ENCODE measurements around the gene LENG1.

Gene LENG1

GRCh38 chr19:54129617-54129996 lies 29.9 kb downstream of the LENG1 start:
- H3K36me3 ChIP-seq (ENCODE audit: control insufficient read depth in 2 of 2, insufficient read depth in 2 of 2, low read length in 2 of 2) = peaks cover 37 to 43% of the 10 kb centered on the region in 2 donors
- H3K9ac ChIP-seq (ENCODE audit: low read depth in 1 of 2, low read length in 2 of 2) = no peak overlapping the region
- no peaks in the 10 kb centered on the region for H3K27me3 ChIP-seq (ENCODE audit: control insufficient read depth in 2 of 2, insufficient read depth in 2 of 2, low read length in 2 of 2)
- H3K4me1 ChIP-seq (ENCODE audit: control insufficient read depth in 2 of 2, insufficient read depth in 2 of 2, low read length in 2 of 2) = no peaks in the 10 kb centered on the region
- no peak overlapping the region for H3K4me3 ChIP-seq (ENCODE audit: low read length in 2 of 2)
- H3K27ac ChIP-seq (ENCODE audit: low read depth in 2 of 2, low read length in 2 of 2) = no peak overlapping the region
- no peaks in the 10 kb centered on the region for H3K9me3 ChIP-seq (ENCODE audit: control insufficient read depth in 2 of 2, low read length in 2 of 2)

GRCh38 chr19:54128796-54129616 lies 30.5 kb downstream of the LENG1 start:
- Histone ChIP-seq H3K4me3 (ENCODE audit: low read length in 2 of 2) (no peak overlapping the region), H3K4me1 (ENCODE audit: control insufficient read depth in 2 of 2, insufficient read depth in 2 of 2, low read length in 2 of 2) (no peaks in the 10 kb centered on the region), H3K9ac (ENCODE audit: low read depth in 1 of 2, low read length in 2 of 2) (no peak overlapping the region), H3K27me3 (ENCODE audit: control insufficient read depth in 2 of 2, insufficient read depth in 2 of 2, low read length in 2 of 2) (no peaks in the 10 kb centered on the region), H3K36me3 (ENCODE audit: control insufficient read depth in 2 of 2, insufficient read depth in 2 of 2, low read length in 2 of 2) (peaks cover 39 to 48% of the 10 kb centered on the region in 2 donors), H3K27ac (ENCODE audit: low read depth in 2 of 2, low read length in 2 of 2) (no peak overlapping the region), H3K9me3 (ENCODE audit: control insufficient read depth in 2 of 2, low read length in 2 of 2) (no peaks in the 10 kb centered on the region)

- Histone ChIP-seq H3K27me3 (ENCODE audit: control insufficient read depth in 2 of 2, insufficient read depth in 2 of 2, low read length in 2 of 2) (no peaks in the 10 kb centered on the region), H3K4me3 (ENCODE audit: low read length in 2 of 2) (no peak overlapping the region), H3K27ac (ENCODE audit: low read depth in 2 of 2, low read length in 2 of 2) (no peak overlapping the region), H3K4me1 (ENCODE audit: control insufficient read depth in 2 of 2, insufficient read depth in 2 of 2, low read length in 2 of 2) (no peaks in the 10 kb centered on the region), H3K9me3 (ENCODE audit: control insufficient read depth in 2 of 2, low read length in 2 of 2) (no peaks in the 10 kb centered on the region), H3K36me3 (ENCODE audit: control insufficient read depth in 2 of 2, insufficient read depth in 2 of 2, low read length in 2 of 2) (peaks cover 45 to 54% of the 10 kb centered on the region in 2 donors), H3K9ac (ENCODE audit: low read depth in 1 of 2, low read length in 2 of 2) (no peak overlapping the region)
These were observed 31.1 kb downstream of the LENG1 start for GRCh38 chr19:54128441-54128725.

- Histone ChIP-seq H3K9me3 (ENCODE audit: control insufficient read depth in 2 of 2, low read length in 2 of 2) (no peaks in the 10 kb centered on the region), H3K27me3 (ENCODE audit: control insufficient read depth in 2 of 2, insufficient read depth in 2 of 2, low read length in 2 of 2) (no peaks in the 10 kb centered on the region), H3K27ac (ENCODE audit: low read depth in 2 of 2, low read length in 2 of 2) (no peak overlapping the region), H3K9ac (ENCODE audit: low read depth in 1 of 2, low read length in 2 of 2) (no peak overlapping the region), H3K4me1 (ENCODE audit: control insufficient read depth in 2 of 2, insufficient read depth in 2 of 2, low read length in 2 of 2) (no peaks in the 10 kb centered on the region), H3K4me3 (ENCODE audit: low read length in 2 of 2) (no peak overlapping the region), H3K36me3 (ENCODE audit: control insufficient read depth in 2 of 2, insufficient read depth in 2 of 2, low read length in 2 of 2) (peaks cover 50 to 58% of the 10 kb centered on the region in 2 donors)
These were observed 31.7 kb downstream of the LENG1 start for GRCh38 chr19:54127688-54128440.

- no peaks in the 10 kb centered on the region for H3K4me1 ChIP-seq (ENCODE audit: control insufficient read depth in 2 of 2, insufficient read depth in 2 of 2, low read length in 2 of 2)
- H3K9ac ChIP-seq (ENCODE audit: low read depth in 1 of 2, low read length in 2 of 2) = no peak overlapping the region
- no peaks in the 10 kb centered on the region for H3K27me3 ChIP-seq (ENCODE audit: control insufficient read depth in 2 of 2, insufficient read depth in 2 of 2, low read length in 2 of 2)
- peaks cover 51 to 67% of the 10 kb centered on the region in 2 donors for H3K36me3 ChIP-seq (ENCODE audit: control insufficient read depth in 2 of 2, insufficient read depth in 2 of 2, low read length in 2 of 2)
- H3K27ac ChIP-seq (ENCODE audit: low read depth in 2 of 2, low read length in 2 of 2) = no peak overlapping the region
- no peaks in the 10 kb centered on the region for H3K9me3 ChIP-seq (ENCODE audit: control insufficient read depth in 2 of 2, low read length in 2 of 2)
- no peak overlapping the region for H3K4me3 ChIP-seq (ENCODE audit: low read length in 2 of 2)
These were observed 33.8 kb downstream of the LENG1 start for GRCh38 chr19:54125713-54126112.

GRCh38 chr19:54124393-54124792 lies 35.1 kb downstream of the LENG1 start:
- Histone ChIP-seq H3K27ac (ENCODE audit: low read depth in 2 of 2, low read length in 2 of 2) (no peak overlapping the region), H3K9ac (ENCODE audit: low read depth in 1 of 2, low read length in 2 of 2) (no peak overlapping the region), H3K4me3 (ENCODE audit: low read length in 2 of 2) (no peak overlapping the region), H3K4me1 (ENCODE audit: control insufficient read depth in 2 of 2, insufficient read depth in 2 of 2, low read length in 2 of 2) (no peaks in the 10 kb centered on the region), H3K9me3 (ENCODE audit: control insufficient read depth in 2 of 2, low read length in 2 of 2) (no peaks in the 10 kb centered on the region), H3K36me3 (ENCODE audit: control insufficient read depth in 2 of 2, insufficient read depth in 2 of 2, low read length in 2 of 2) (peaks cover 50 to 67% of the 10 kb centered on the region in 2 donors), H3K27me3 (ENCODE audit: control insufficient read depth in 2 of 2, insufficient read depth in 2 of 2, low read length in 2 of 2) (no peaks in the 10 kb centered on the region)

GRCh38 chr19:54123682-54124081 lies 35.8 kb downstream of the LENG1 start:
- H3K9me3 ChIP-seq (ENCODE audit: control insufficient read depth in 2 of 2, low read length in 2 of 2) = no peaks in the 10 kb centered on the region
- H3K36me3 ChIP-seq (ENCODE audit: control insufficient read depth in 2 of 2, insufficient read depth in 2 of 2, low read length in 2 of 2) = peaks cover 49 to 60% of the 10 kb centered on the region in 2 donors

GRCh38 chr19:54121259-54121658 lies 38.3 kb downstream of the LENG1 start:
- no peak overlapping the region for H3K9ac ChIP-seq (ENCODE audit: low read depth in 1 of 2, low read length in 2 of 2)
- no peaks in the 10 kb centered on the region for H3K27me3 ChIP-seq (ENCODE audit: control insufficient read depth in 2 of 2, insufficient read depth in 2 of 2, low read length in 2 of 2)
- no peak overlapping the region for H3K27ac ChIP-seq (ENCODE audit: low read depth in 2 of 2, low read length in 2 of 2)
- H3K4me3 ChIP-seq (ENCODE audit: low read length in 2 of 2) = no peak overlapping the region
- no peaks in the 10 kb centered on the region for H3K9me3 ChIP-seq (ENCODE audit: control insufficient read depth in 2 of 2, low read length in 2 of 2)
- H3K36me3 ChIP-seq (ENCODE audit: control insufficient read depth in 2 of 2, insufficient read depth in 2 of 2, low read length in 2 of 2) = peaks cover 41 to 46% of the 10 kb centered on the region in 2 donors
- peaks cover 3 to 5% of the 10 kb centered on the region in 2 donors for H3K4me1 ChIP-seq (ENCODE audit: control insufficient read depth in 2 of 2, insufficient read depth in 2 of 2, low read length in 2 of 2)

More at GRCh38 chr19:54123682-54124081, 35.8 kb downstream of the LENG1 start:
- Histone ChIP-seq H3K4me1 (ENCODE audit: control insufficient read depth in 2 of 2, insufficient read depth in 2 of 2, low read length in 2 of 2) (no peaks in the 10 kb centered on the region), H3K27ac (ENCODE audit: low read depth in 2 of 2, low read length in 2 of 2) (no peak overlapping the region), H3K27me3 (ENCODE audit: control insufficient read depth in 2 of 2, insufficient read depth in 2 of 2, low read length in 2 of 2) (no peaks in the 10 kb centered on the region), H3K9ac (ENCODE audit: low read depth in 1 of 2, low read length in 2 of 2) (no peak overlapping the region), H3K4me3 (ENCODE audit: low read length in 2 of 2) (no peak overlapping the region)

GRCh38 chr19:54115109-54116063 lies 44.1 kb downstream of the LENG1 start, which contains the start of the genes PRPF31 and TFPT:
PRPF31 (plus strand) TSS chr19:54115754; CDS start chr19:54118279, 2,525 bp downstream.
TFPT (minus strand) TSS chr19:54115657; CDS start chr19:54115269, 388 bp downstream.
- Histone ChIP-seq H3K9me3 (ENCODE audit: control insufficient read depth in 2 of 2, low read length in 2 of 2) (no peaks in the 10 kb centered on the region), H3K4me1 (ENCODE audit: control insufficient read depth in 2 of 2, insufficient read depth in 2 of 2, low read length in 2 of 2) (peaks cover 14 to 18% of the 10 kb centered on the region in 2 donors), H3K36me3 (ENCODE audit: control insufficient read depth in 2 of 2, insufficient read depth in 2 of 2, low read length in 2 of 2) (peaks cover 14 to 18% of the 10 kb centered on the region in 2 donors), H3K4me3 (ENCODE audit: low read length in 2 of 2) (peak within 1 kb of the TSS; percentile 94), H3K27ac (ENCODE audit: low read depth in 2 of 2, low read length in 2 of 2) (peak within 1 kb of the TSS; percentile 90 to 94), H3K9ac (ENCODE audit: low read depth in 1 of 2, low read length in 2 of 2) (peak within 1 kb of the TSS; percentile 88 to 95), H3K27me3 (ENCODE audit: control insufficient read depth in 2 of 2, insufficient read depth in 2 of 2, low read length in 2 of 2) (no peaks in the 10 kb centered on the region)
